Glomerular visceral epithelial cell (primary cell): Measurements from ENCODE around the gene SLC25A38.
A peak's percentile ranks its signal among the peaks of the same experiment; 100 is the strongest.

Source experiments
- DNase-seq: peaks from one replicate; pipeline ENCODE4 v3.0.0-alpha.2; 2016; ENCODE audit errors: extremely low spot score

SLC25A38 gene

DNA sequence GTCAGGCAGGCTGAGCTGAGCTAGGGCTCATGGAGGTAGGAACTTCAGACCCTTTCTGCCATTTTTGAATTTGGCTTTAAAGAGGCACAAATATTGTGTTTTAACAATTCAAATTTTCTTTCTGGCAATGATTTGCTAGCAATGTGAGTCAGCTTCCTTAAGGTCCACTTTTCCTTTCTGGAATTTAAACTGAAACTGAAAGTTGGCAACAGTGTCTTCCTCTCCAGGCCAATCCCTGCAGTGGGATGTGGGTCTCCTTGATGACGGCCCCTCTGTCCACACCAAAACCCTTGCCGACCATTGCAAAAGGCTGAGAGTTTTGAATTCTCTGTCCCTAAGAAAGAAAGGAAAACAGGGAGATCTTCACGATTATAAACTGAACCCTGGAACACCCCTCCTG lies 50.5 kb downstream of the SLC25A38 start:
- DNase-seq, result peak; percentile 54

DNA sequence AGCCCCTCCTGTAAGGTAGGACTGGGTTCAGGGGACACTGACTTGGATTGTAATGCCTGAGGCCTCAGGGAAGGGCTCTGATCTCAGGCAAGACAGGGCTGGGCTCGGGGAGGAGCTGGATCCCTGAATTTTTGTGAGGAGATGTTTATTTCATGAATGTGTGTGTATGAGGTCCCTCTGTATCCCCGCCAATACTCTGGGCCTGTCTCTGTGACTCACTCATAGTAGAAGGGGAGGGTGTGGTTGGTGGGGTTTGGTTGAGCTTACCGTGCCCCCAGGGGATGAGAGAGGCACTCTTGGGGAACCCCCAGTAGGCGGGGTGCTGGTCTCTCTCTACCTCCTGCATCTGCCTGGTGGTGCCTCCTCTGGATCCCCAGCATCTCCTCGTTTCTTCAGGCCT lies 51.4 kb downstream of the SLC25A38 start:
- peak; percentile 11 for DNase-seq

DNA sequence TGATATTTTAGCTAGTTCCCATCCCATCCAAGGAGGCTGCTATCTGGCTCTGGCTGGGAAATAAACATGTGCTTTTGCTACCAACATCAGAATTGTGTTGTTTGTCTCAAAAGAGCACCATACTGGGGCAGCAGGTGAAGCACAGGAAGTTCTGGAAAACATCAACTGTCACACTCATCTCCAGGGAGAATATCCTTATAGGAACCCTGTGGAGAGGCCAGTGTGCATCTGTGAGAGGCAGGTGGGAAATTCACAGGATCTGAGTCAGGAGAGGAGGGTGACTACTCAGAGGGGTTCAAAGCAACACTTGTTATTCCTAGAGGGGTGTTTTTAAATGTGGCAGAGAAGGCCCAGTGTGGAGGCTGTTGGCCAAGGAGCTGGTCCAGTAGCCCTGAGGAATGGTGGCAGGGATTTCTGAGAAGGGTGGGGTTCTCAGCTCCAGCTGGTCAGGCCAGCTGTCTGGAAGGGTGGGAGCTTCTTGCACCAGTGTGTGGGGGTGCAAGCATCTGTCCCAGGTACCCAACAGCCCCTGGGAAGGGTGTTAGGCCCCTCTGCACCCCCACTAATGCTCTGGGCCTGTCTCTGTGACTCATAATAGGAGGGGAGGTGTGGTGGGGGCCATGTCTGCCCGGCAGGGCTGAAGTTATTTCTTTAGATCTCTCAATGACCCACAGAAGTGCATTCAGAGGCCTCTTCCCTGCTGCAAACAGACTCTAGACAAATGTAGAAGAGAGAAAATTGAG lies 52.0 kb downstream of the SLC25A38 start:
- DNase-seq, result peak; percentile 9

DNA sequence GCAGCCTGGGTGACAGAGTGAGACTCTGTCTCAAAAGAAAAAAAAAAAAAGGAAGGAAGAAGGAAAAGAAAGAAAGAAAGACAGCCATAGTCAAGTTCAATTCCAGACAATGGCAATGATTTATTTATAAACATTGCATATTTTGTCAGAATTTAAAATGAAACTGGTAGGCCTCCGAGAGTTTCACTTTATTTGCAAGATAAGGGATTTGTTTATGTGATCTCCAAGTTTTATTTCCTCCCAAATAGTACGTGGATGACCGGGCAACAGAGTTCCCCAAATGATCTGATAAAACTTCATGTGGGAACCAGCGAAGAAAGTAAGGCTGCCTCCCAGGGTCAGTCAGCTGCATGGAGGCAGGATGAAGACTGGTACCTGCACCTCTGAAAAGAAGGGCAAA lies 55.7 kb downstream of the SLC25A38 start:
- no peak for DNase-seq

DNA sequence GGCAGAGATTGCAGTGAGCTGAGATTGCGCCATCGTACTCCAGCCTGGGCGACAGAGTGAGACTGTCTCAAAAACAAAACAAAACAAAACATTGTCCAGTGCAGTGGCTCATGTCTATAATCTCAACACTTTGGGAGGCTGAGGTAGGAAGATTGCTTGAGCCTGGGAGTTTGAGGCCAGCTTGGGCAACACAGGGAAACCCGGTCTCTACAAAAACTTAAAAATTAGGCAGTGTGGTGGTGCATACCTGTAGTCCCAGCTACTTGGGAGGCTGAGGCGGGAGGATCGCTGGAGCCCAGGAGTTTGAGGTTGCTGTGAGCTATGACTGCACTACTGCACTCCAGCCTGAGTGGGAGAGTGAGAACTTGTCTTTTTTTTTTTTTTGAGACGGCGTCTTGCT lies 57.1 kb downstream of the SLC25A38 start:
- no peak for DNase-seq

DNA sequence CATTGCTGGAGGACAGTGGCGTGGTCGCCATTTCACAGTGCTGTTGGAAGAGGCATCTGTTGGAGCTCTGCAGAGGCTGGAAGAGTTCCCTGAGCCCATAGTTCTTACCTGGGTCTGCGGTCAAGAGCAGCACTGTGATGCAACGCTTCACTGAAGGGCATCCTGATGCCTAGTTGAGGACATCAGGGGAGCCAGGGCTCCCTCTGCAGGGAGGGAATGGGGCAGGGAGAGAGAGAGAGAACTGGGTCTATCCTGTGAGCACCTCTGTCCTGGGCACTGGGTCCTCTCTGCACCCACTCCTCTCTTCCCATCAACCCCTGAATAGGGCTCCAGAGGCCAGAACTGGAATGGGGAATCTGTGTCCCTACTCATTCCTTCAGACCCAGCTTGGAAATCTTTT lies 60.4 kb downstream of the SLC25A38 start:
- no peak for DNase-seq

DNA sequence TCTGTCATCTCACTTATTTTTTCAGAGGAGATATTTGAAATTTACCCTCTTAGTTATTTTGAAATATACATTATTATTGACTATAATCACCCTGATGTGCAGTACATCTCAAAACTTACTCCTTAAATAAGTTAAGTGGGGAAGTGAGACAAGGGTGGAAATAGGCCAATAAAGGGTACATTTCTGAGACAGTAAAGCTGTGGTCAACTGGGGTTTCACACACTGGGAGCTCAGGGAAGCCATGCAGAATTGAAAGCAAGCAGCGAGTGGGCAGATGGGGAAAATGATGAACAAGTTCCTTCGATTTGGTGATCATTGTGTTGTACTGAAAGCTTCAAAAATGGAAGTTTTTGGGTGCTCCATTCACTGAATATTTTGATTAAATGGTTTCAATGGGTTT lies 62.8 kb downstream of the SLC25A38 start:
- no peak for DNase-seq

DNA sequence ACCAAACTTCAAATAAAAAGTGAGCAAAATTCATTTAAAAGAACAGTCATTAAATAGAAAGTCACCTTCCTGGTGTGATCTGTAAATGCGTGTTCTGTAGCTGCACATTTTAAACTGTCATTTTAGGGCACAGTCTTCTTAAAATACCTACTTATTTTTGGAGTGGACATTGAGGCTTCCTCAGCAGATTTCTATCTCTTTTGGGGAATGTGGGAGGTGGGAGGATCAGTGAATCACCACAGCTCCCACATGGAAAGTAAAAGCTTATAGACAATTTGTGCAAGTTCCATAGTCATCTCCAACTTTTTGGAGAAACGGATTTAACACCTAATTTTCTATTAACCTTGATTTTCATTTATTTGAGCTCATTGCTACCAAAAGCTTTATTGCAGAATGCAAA lies 63.3 kb downstream of the SLC25A38 start:
- no peak for DNase-seq
